GM19035 (cell line): ENCODE measurements around the gene DGKB.

Experiments used
- ATAC-seq: cut with Tn5 transposase; IDR thresholded peaks from one replicate; pipeline ENCODE4 v1.9.1; 2021; ENCODE audit not compliant: unreplicated experiment

DGKB gene

GRCh38 chr7:14407246-14408015 is 495.1 kb downstream of the DGKB start:
- ATAC-seq: no peak

- no peak for ATAC-seq
Measured at GRCh38 chr7:14403587-14403986, 499.0 kb downstream of the DGKB start.

DNA sequence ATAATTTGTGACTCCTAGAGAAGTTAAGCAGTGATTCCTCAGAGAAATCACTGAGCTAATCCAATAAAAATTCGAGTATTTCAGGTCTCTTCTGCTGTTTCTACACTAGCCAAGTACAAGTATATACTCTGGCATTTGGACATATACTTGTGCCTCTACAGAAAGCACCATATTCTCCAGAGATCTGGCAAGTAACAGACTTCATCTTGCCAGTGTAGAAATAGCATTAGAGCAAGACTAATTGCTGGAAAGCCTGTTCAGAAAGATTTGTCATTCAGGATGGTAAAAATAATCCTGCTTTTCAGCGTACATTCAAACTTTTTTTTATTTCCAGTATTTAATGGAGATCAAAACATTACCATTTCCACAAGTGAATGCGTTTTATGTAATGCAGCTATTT is 502.3 kb downstream of the DGKB start:
- no peak for ATAC-seq

GRCh38 chr7:14398526-14398925 is 504.0 kb downstream of the DGKB start:
- no peak for ATAC-seq

DNA sequence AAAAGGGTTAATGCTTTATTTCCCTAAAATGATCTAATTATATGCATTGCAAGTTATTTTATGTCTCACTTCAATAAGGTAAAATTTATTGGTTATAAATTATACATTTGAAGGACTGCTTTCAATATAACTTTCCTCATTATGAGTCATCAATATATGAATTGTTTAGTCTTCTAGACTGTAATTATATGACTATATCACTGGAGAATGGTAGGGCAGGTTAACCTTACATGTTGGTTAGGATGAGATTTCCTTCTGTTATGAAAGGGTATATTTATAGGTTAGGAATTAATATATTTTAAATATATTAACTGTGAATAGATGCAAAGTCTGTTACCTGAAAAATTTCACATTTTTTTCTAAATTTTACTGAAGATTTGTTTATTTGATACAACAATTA is 506.7 kb downstream of the DGKB start:
- no peak for ATAC-seq

DNA sequence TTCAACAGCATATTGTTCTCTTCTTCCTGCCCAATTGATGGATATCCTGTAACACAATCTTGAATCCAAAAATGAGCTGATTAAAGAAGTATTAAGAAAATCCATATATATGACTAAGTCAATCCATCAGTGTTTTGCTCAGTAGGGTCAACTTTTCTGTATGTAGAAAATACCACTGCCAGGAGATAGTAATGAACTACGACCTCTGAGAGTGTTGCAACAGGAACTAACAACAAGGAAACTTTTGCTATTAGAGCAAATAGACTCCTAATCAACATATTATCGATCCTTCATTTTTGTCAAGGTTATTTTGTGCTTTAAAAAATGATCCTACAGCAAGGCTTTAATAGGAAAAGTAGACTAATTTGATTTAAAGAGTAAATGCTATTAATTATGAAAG is 507.8 kb downstream of the DGKB start:
- ATAC-seq: no peak

DNA sequence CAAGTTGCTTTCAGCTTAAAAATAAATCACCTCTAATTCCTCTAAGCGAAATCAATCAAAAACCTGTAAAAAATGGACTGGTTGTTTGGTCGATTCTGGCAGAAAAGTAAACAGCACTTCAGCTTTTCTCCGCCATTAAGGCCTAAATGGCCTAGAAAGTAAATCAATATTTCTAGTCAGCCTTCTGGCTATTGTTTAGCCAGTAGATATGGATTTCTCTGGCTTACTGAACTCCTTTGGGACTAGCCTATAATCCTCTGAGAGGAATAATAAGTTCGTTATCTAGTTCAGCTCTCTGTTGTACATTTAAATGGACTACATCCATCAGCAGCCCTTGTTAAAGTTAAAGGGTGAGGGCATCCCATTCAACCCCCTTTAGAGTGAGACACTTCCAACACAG is 513.0 kb downstream of the DGKB start:
- ATAC-seq: no peak

DNA sequence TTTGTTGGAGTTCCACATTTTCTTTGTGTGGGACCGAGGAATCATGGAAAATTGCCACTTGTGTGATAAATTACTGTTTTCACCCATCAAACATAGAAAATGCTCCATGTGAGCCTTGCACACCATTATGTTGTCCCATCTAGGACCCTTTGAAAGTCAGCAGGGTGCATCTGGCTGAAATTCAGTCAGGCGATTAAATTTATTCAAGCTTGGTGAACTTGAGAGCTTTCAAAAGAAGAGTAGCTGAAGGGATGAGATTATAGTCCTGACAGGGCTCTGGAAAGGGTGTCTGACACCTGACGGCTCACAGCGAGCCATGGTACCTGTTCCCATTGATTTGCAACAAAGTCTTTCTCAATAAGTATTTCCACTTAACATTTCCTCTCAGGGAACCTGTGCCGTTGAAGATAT is 513.4 kb downstream of the DGKB start:
- no peak for ATAC-seq

- no peak for ATAC-seq
Measured at GRCh38 chr7:14385074-14385473, 517.5 kb downstream of the DGKB start.

- ATAC-seq: no peak
Measured at GRCh38 chr7:14381936-14382335, 520.6 kb downstream of the DGKB start.

DNA sequence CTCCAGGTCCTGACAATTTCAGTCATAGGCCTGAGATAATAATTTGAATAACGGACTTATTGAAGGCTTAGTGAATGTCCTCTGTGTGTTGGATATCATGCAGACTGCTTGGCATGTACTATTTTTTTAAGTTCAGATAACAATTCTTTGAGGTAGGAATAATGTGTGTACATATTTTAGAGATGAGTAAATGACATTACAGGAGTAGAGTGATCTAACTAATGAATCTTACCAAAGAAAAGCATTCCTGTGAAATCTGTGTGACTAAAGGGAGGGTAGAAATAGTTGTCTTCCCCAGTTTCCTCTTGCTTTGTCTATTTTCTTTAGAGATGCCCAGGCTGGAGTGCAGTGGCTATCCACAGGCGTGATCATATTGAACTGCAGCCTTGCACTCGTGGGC is 521.2 kb downstream of the DGKB start:
- no peak for ATAC-seq

- no peak for ATAC-seq
Measured at GRCh38 chr7:14380881-14381280, 521.7 kb downstream of the DGKB start.

DNA sequence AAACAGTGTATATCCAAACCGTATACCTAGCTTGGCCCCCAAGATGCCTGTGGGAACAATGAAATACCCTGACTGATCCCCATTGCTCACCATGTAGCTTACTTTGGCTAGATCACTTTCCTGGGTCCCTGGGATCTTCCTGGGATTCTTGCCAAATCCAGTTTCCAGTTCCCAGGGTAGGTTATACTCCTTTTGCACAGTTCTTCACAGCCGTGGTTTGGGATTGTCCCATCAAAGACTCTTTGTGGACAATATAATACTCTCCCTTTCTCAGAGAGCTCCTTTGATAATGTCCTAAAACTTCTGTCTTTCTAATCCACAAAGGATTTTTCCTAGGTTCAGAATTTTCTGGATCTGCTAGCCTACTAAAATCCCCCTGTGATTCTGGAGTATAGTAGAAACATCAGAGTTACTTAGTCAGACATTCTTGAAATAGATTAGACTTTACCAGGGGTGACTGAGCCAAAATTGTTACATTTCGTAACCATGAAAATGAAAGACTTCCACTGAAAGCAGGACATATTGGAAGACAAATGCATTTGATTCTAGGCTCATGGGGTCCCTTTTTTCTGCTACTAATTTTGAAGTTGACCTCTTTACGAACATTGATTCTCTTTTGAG is 524.8 kb downstream of the DGKB start:
- no peak for ATAC-seq

GRCh38 chr7:14376711-14377110 is 525.8 kb downstream of the DGKB start:
- ATAC-seq: no peak

- no peak for ATAC-seq
Measured at GRCh38 chr7:14375998-14376397, 526.6 kb downstream of the DGKB start.

- no peak for ATAC-seq
Measured at GRCh38 chr7:14374336-14374735, 528.2 kb downstream of the DGKB start.

GRCh38 chr7:14368285-14368684 is 534.3 kb downstream of the DGKB start:
- no peak for ATAC-seq

GRCh38 chr7:14351167-14351566 is 551.4 kb downstream of the DGKB start:
- ATAC-seq: no peak

DNA sequence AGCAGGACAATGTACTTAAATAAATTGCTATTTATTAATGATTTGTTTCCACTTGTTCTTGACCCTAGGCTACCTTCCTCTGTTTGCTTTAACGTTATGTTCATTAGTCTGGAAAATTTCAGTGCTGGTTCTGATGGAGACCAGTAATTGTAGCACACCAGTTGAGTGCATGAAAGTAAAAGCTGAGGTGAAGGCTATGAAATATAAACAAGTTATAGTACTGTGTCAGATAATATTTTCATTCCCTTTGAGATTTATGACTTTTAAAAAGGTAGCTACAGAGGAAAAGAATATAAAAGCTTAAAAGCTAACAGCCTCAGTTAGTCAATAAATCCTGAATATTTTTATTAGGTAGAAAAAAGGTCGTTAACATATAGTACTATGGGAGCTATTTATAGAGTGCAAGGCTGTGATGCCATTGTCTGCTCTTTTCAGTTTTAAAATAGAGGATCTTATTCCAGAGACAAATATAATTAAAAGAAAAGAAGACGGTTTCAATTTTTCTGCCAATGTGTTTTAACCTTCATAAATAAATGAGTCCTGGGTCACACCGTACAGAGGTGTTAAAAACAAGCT is 561.3 kb downstream of the DGKB start:
- no peak for ATAC-seq

GRCh38 chr7:14340393-14341074 is 562.0 kb downstream of the DGKB start:
- no peak for ATAC-seq

DNA sequence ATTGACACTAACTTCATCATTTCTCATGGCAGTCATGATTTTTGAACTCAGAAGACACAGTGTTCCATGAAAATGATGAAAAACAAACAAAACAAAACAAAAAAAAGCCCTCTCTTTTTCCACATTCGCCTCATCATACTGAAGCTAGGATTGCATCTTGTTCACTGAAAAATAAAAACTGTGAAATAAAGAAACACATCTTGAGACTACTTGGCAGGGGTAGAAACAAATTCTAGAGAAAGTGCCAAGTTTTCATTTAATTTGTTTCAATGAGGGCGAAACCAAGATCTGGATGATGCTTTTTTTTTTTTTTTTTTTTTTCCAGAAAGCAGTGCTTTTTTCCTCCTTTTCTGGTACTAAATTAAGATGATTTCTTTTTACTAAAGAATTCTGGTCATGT is 562.7 kb downstream of the DGKB start:
- ATAC-seq: no peak

GRCh38 chr7:14336256-14336655 is 566.3 kb downstream of the DGKB start:
- no peak for ATAC-seq
